Pancreas (tissue), 10 donors: Measurements from ENCODE around the gene CXXC5. TPM values are rescaled to one million over a fixed set of nuclear protein-coding genes. Genes with fewer than 3 reads are reported as not detected.
A peak's percentile ranks its signal among the peaks of the same experiment; 100 is the strongest.

Experiments used
- ATAC-seq, 4 donors: fragments of 200-7000 bp; cut with Tn5 transposase; one replicate each; pipeline versions ENCODE4 v1.8.0 to v1.9.1; 2020; ENCODE audit warnings: mild to moderate bottlenecking in 4 of 4, moderate library complexity in 4 of 4
- DNase-seq, 6 donors: peaks; one replicate each; pipeline ENCODE4 v3.0.0-alpha.2; 2020
- FAIRE-seq: peaks from 2 replicates; lab custom pipeline; 2012; peaks lifted over from hg19 to GRCh38; lab: Jason Lieb, UNC
- H3K27ac ChIP-seq, 4 donors: fragments of 200-600 bp; sonication (generic); 1 replicate in 3 of 4; 2 replicates in 1 of 4; pipeline versions ENCODE4 v1.5.0 to v1.8.0; 2020
- H3K27me3 ChIP-seq, 4 donors: fragments of 200-600 bp; one replicate each; pipeline ENCODE4 v1.8.0; 2021
- H3K36me3 ChIP-seq, 3 donors: fragments of 200-600 bp; sonication (generic) in 1 of 3; one replicate each; pipeline versions ENCODE4 v1.5.0 to v1.8.0; 2020 to 2021
- H3K4me1 ChIP-seq, 3 donors: fragments of 200-600 bp; one replicate each; pipeline ENCODE4 v1.8.0; 2021
- H3K4me3 ChIP-seq, 4 donors: fragments of 200-600 bp; sonication (generic) in 2 of 4; one replicate each; pipeline versions ENCODE4 v1.5.0 to v1.8.0; 2020 to 2021
- H3K9me3 ChIP-seq, 4 donors: fragments of 200-600 bp; one replicate each; pipeline ENCODE4 v1.8.0; 2021
- WGBS, 2 donors: extraction: QIAGEN DNeasy Blood & Tissue Kit; methylation state at CpG; one replicate each; pipeline ENCODE4 v1.1.7; 2013; 5-methylcytosine and 5-hydroxymethylcytosine counted together
- intact Hi-C, 3 donors: fragments of 100-400 bp; cut with DNase I; formaldehyde crosslinking; loops; one replicate each; pipeline versions ENCODE4 v1.11.1 to v1.14.2; 2022
- polyA plus RNA-seq, 2 donors: library from polyadenylated mRNA; stranded (reverse); fragments of 200-250 nt; gene quantifications; one replicate each; pipeline ENCODE4 v1.2.3, GENCODE V29; 2013
- total RNA-seq, 6 donors: library from RNA; stranded (reverse); fragmentation: NEBNext Ultra II Directional in 4 of 6; extraction: Animal tissue kit (Norgen Biotek cat#: 25700) in 4 of 6; gene quantifications; one replicate each; pipeline versions ENCODE4 v1.2.1 to v1.2.4, GENCODE V29; 2021 to 2023
- TF ChIP-seq, protein P1 (sequence below), 4 donors: fragments of 200-600 bp; sonication (generic) in 3 of 4; IDR thresholded peaks; one replicate each; pipeline versions ENCODE4 v1.5.0 to v1.8.0; 2021; ENCODE audit warnings: antibody characterized with exemption in 4 of 4
- donor health status: healthy with polysubstance abuse.
- donor health status: DM: no; HTN: no; CAD: no; lungs with moderate emphysema.
- donor health status: DM: no; HTN: no; CAD: no.
- donor health status: control.
- donor health status: control.
- donor health status: Bipolar disorder and iron deficiency.
- donor health status: DM: yes; HTN: yes; CAD: no.
- donor health status: DM: no; HTN: no; CAD: no.
- donor health status: DM: no; HTN: no; CAD: no.
- donor health status: DM: yes; HTN: yes; CAD: no.

The CXXC5 gene
- total and polyA plus RNA-seq, 8 donors: 33.0 to 70.5 (median 44.1) TPM

DNA sequence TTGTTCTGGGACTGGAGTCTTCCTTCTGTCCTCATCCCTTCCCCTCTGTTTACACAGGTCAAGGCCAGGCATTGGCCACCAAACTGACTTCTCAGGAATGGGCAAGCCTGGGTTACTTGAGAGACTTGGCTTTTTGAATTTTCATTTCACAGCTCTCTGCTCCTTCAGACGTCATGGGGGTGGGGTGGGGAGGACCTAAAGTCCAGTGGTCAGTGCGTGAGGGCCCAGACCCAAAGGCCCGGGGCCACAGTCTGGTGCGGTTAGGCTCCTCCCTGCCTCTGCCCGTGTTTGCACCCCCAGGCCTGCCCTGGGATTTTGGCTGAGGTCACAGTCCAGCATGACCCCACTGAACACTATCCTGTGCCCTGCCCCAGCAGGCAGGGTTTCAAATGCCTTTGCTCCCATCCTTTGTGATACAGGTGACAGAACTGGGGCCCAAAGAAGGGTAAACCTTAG lies 4.1 kb upstream of the CXXC5 start:
- H3K4me1 ChIP-seq: peaks cover 35 to 50% (median 39%) of the 10 kb centered on the region in 3 donors
- DNase-seq (peak in 5 of 6 donors; percentile 12 to 70 (median 31)), FAIRE-seq (no peak), ATAC-seq (no peak)
- H3K4me3 ChIP-seq: no peak overlapping the region
- H3K27me3 ChIP-seq: no peaks in the 10 kb centered on the region
- TF ChIP-seq, protein P1, sequence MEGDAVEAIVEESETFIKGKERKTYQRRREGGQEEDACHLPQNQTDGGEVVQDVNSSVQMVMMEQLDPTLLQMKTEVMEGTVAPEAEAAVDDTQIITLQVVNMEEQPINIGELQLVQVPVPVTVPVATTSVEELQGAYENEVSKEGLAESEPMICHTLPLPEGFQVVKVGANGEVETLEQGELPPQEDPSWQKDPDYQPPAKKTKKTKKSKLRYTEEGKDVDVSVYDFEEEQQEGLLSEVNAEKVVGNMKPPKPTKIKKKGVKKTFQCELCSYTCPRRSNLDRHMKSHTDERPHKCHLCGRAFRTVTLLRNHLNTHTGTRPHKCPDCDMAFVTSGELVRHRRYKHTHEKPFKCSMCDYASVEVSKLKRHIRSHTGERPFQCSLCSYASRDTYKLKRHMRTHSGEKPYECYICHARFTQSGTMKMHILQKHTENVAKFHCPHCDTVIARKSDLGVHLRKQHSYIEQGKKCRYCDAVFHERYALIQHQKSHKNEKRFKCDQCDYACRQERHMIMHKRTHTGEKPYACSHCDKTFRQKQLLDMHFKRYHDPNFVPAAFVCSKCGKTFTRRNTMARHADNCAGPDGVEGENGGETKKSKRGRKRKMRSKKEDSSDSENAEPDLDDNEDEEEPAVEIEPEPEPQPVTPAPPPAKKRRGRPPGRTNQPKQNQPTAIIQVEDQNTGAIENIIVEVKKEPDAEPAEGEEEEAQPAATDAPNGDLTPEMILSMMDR (IDR thresholded peaks at IDR 0.05): no peak
- H3K27ac ChIP-seq: peak overlapping the region; percentile 60 to 92 (median 81)
- no peaks in the 10 kb centered on the region for H3K9me3 ChIP-seq
- 47 to 50% methylated on average over 5 of the region's 5 CpGs for WGBS, 2 donors
- intact Hi-C loops: no loop called here
- H3K36me3 ChIP-seq: no peaks in the 10 kb centered on the region

DNA sequence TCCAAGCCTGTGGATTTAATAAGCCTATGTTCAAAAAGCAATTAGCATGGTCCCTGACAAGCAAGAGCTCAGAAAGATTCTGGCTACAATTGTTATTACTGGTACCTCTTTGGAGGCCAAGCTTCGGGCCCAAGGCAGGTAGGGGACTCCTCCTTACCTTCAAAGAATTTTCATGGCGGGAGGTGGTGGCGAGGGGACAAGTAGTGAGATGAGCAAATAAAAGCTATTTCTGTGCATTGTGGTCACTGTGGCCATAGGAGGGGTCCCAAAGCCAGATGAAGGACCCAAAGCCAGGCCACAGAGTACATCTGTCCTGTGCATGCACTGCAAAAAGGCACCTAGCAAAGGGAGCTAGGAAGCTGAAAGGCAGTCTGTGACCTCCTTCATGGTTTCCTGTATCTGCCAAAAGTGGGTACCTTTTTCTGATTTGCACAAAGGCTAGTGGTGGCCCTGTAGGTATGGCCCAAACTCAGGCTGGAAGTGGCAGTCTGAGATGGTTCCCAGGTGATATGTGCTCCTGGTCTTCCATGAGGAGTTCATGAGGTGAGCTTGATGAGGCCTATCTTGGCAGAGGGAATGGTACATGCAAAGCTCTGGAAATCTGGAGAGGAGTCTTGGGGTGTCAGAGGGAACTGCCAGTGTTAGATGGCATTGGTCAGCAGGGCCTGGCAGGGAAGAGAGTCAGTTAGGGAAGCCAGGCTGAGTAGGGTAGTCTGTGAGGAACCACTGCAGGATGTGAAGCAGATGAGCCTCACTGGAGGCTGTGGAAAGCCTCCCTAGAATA lies 3.3 kb upstream of the CXXC5 start:
- Histone ChIP-seq H3K36me3 (no peaks in the 10 kb centered on the region), H3K27me3 (no peaks in the 10 kb centered on the region), H3K9me3 (no peaks in the 10 kb centered on the region), H3K4me1 (peaks cover 27 to 42% (median 31%) of the 10 kb centered on the region in 3 donors), H3K4me3 (no peak overlapping the region), H3K27ac (peak overlapping the region in 3 of 4 donors; percentile 70 to 92 (median 92))
- no peak for ATAC-seq
- no peak for FAIRE-seq
- DNase-seq: no peak
- TF ChIP-seq, protein P1 (IDR thresholded peaks at IDR 0.05): no peak
- intact Hi-C loops: no loop called here
- WGBS, 2 donors: 85 to 88% methylated on average over 3 of the region's 3 CpGs

DNA sequence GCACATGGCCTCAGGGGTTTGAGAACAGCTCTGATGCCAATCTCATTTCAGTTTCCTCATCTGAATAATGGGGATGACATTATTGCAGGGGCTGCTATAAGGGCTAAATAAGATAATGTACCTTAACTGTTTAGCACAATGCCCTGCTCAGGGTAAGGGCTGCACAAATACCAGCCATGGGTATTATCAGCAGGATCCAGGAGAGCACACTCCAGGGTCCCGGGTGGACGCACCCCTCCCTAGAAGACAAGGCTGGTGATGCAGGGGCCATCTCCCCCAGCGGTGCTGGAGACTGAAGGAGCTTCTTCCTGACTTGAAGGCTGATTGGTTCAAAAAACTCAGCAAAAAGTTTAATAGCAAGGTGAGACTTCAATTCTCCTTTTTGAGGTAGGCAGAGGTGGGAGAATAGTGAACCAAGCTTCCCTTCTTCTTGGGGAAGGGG lies 2.7 kb upstream of the CXXC5 start:
- DNase-seq (peak in 1 of 6 donors; percentile 21), FAIRE-seq (no peak), ATAC-seq (no peak)
- intact Hi-C loops: no loop called here
- Histone ChIP-seq H3K4me3 (no peak overlapping the region), H3K36me3 (no peaks in the 10 kb centered on the region), H3K27me3 (no peaks in the 10 kb centered on the region), H3K27ac (no peak overlapping the region), H3K9me3 (no peaks in the 10 kb centered on the region), H3K4me1 (peaks cover 22 to 38% (median 26%) of the 10 kb centered on the region in 3 donors)
- WGBS, 2 donors: 92 to 93% methylated on average over 3 of the region's 3 CpGs
- TF ChIP-seq, protein P1 (IDR thresholded peaks at IDR 0.05): no peak

DNA sequence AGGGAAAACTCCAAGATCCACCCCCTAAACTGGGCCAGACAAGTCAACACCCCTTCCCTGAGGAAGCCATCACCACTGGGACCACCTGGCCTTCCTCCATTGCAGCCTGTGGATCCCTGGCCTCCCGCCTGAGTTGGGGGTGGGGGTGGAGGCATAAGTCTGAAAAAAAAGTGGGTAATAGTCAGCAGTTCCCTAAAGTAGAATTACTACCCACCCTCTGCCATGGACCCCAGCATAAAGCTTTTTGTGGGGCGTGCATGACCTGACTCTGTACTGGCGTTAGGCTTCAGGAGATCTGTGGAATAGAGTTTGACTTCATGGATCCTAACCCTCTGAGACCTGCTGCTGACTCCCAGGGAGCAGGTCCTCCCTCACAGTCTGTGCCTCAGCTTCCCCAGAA lies 2.0 kb upstream of the CXXC5 start:
- no peak overlapping the region for H3K4me3 ChIP-seq
- WGBS, 2 donors: 90 to 92% methylated on average over 3 of the region's 3 CpGs
- H3K9me3 ChIP-seq: no peaks in the 10 kb centered on the region
- intact Hi-C loops: no loop called here
- no peak for FAIRE-seq
- H3K4me1 ChIP-seq: peaks cover 22 to 38% (median 26%) of the 10 kb centered on the region in 3 donors
- no peaks in the 10 kb centered on the region for H3K27me3 ChIP-seq
- H3K36me3 ChIP-seq: no peaks in the 10 kb centered on the region
- DNase-seq: peak in 2 of 6 donors; percentile 16 to 48
- peak overlapping the region in 2 of 4 donors; percentile 22 to 96 for H3K27ac ChIP-seq
- ATAC-seq: no peak
- TF ChIP-seq, protein P1 (IDR thresholded peaks at IDR 0.05): no peak
